NAMALWA (cell line): ENCODE measurements around the gene SH3GL3.

Experiments used
- DNase-seq: peaks from one replicate; pipeline ENCODE4 v3.0.0-alpha.2; 2015; ENCODE audit warnings: low spot score

Gene SH3GL3

DNA sequence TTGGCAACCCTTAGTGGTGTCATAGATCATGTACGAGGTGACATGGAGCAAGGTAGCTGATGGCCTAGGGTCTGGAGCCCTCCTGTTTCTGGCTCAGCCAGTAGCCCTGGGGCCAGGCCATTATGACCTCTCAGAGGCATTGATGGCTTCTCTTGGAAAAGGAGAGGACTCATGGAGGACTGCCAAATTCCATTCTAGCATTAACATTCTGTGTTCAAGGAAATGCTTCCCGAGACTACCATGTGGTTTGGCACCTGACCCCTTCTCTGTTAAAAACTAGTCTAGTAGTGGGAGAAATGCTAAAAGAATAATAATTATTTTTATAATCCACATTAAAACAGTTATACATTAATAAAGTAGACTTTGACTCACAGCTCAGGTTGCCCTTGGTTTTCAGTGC, 166.6 kb downstream of the SH3GL3 start:
- DNase-seq = no peak

DNA sequence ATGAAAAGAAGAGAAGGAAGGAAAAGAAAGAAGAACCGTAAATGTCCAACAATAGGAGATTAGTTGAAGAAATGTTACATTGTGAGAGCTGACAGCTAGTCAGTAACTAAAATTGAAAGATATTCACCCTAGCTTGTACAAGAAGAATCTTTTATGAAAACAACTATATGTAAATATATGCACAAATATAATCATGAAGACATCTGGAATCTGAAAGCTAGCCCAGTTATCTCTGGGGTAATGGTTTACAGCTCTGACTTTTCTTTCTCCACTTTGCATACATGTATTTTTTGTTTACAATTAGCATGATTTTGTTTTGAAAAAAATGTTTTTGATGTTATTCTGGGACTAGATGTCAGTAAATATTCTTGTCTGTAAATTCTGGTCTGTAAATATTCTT, 169.7 kb downstream of the SH3GL3 start:
- no peak for DNase-seq

DNA sequence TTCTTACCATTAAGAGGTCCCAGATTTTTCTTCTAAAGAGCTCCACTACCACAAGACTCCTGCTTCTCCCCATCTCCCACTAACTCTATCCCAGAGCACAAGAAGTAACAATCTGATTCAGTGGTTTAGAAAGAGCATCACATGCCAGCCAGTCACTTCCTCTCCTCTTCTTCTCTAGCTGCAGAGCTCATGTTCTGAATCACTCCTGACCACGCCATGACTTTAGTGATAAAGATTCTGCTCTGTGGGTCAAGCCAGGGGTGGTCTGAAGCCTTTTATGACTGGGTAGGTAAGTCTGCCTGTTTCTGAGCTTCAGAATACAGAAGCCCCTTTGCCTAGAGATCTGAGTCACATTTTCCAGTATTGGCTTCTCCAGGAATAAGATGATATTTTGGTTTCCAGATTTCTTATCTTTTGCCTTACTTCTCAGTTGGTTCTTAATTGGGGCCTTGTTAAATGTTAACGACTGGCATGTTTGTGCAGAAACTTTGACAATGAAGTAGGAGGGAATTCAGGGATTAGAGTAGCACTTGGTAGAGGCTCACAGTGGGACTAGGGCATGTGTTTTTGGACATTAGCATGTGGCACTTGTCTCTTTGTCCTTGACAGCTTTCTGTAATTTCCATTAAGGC, 179.1 kb downstream of the SH3GL3 start:
- DNase-seq = no peak

DNA sequence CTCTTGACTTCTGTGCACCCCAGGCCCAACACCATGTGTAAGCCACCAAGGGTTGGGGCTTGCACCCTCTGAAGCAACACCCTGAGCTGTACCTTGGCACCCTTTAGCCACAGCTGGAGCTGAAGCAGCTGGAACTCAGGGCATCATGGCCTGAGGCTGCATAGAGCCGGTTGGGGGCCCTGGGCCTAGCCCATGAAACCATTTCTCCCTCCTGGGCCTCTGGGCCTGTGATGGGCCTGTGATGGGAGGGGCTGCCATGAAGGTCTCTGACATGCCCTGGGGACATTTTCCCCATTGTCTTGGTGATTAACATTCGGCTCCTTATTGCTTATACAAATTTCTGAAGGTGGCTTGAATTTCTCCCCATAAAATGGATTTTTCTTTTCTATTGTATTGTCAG, 184.4 kb downstream of the SH3GL3 start:
- DNase-seq = no peak

GRCh38 chr15:83643201-83643600, 196.1 kb downstream of the SH3GL3 start:
- DNase-seq = no peak

GRCh38 chr15:83644439-83644838, 197.3 kb downstream of the SH3GL3 start:
- DNase-seq = no peak

DNA sequence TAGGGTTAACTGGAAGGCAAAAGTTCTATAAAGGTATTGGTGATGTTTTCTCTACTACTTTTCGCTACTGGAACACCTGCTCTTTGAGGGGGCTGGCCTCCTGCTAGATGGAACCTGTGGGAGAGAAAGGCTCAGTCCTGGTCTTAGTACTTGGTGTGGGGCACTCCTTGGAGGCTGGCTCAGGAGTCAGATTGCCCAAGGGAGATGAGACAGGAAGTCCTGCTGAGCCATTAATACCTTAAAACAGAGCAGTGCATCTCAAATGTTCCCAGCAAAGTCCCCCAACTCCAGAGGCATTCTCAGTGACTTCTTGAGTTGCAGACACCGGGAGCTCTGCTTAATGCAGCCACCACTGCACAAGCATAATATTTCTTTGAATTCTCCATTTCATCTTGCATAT, 203.7 kb downstream of the SH3GL3 start:
- DNase-seq = no peak

DNA sequence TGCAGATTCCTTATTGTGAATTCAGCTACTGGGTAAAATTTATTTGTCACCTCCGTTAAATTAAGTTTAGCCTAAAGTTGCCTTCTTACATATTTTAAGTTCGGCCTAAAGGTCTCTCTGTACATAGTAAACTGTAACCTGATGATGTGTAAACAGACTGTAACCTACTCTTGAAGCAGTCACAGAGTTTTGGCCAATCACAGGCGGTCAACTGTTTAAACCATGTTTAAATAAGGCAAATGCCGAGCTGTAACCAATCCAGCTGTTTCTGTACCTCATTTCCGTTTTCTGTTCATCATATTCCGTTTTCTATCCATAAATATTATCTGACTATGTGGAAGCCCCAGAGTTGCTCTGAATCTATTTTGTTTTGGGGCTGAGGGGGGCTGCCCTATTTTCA, 204.4 kb downstream of the SH3GL3 start:
- DNase-seq = no peak

GRCh38 chr15:83652626-83653204, 205.6 kb downstream of the SH3GL3 start:
- no peak for DNase-seq

DNA sequence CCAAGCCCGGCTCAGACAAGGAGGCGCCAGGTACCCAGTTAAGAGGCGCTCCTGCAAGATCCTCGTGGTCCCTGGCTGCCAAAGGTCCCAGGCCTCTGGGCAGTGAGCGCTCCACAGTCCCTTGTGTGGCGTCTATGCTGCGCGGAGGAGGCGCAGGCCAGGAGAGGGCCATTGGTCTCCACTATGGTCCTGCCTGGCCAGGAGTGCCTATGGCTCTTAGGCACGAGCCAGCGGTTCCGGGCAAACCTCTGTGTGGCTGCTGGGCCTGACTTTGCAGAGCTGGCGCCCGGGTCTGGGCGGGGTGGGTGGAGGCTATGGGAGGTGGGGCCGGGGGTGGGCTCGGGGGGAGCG, 206.1 kb downstream of the SH3GL3 start:
- no peak for DNase-seq

GRCh38 chr15:83653639-83654378, 206.7 kb downstream of the SH3GL3 start, which contains the start of gene ADAMTSL3:
ADAMTSL3 (plus strand) TSS chr15:83654123; CDS start chr15:83655762, 1,639 bp downstream.
- DNase-seq = no peak

DNA sequence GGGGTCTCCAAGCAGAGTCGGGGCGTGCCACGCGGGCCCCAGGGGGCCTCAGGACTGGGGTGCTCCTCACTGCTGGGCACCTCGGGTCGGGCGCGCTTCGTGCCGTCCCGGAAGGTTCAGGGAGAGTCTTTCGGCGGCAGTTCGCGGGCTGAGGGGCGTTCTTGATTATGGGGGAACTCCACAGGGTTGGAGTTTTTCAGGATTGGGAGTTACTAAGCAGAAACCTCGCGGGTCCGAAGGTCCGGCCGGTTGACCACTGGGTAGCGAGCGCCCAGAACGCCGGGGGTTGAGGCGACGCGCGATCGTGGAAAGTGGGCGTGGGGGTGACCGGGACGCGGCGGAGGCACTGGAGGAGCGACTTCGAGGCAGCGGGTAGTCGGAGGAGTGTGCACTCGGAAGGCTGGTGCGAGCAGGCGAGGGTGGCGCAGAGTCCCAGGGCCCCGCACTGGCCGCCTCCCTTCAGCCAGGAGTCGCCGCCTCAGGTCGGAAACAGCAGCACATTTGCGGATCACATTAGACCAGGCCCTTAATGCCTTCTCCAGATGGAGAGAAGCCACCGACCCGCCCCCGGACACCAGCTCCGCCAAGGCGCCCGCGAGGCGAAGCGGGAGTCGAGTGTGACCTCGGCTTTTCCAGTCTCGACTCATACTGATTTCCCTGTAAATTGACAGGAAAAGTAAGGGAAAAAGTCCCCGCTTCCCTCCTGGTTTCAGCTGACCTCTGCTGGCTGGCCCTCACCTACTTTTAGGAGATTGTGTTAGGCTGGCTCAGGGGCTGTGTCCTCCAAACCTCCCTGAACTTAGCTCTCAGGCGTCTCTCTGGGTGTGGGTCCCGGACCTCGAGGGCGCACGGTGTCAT, 207.5 kb downstream of the SH3GL3 start:
- DNase-seq = no peak

GRCh38 chr15:83655237-83655616, 208.1 kb downstream of the SH3GL3 start:
- no peak for DNase-seq

GRCh38 chr15:83656192-83656591, 209.1 kb downstream of the SH3GL3 start:
- DNase-seq = no peak

DNA sequence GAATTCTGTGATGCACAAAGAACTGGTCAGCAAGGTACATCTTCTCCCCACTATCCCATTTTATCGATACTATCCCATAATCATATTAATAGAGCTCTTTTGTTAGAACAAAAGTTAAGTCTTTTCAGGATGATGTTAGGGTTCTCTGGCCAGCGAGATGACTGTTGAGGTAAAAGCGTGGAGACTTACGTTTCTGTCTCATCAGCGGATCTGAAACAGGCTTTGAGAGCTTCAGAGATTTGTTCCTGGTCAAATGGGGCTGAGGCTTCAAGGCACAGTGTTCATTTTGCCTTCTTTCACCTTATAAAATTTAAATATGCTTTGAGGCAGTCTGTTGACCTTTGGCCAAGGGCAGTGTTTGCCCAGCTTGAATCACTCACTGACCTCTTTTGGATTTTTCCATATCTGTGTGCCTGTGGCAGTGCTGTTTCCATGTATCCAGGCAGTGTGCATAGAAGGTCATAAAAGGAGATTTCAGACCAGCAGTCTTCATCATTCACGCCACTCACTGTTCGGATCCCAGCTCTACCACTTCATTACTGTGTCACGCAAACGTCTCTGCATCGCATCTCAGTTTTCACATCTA, 209.9 kb downstream of the SH3GL3 start:
- DNase-seq = no peak

- peak; percentile 27 for DNase-seq
These were observed 210.4 kb downstream of the SH3GL3 start for GRCh38 chr15:83657549-83657948.

GRCh38 chr15:83658430-83659416, 211.6 kb downstream of the SH3GL3 start:
- no peak for DNase-seq

DNA sequence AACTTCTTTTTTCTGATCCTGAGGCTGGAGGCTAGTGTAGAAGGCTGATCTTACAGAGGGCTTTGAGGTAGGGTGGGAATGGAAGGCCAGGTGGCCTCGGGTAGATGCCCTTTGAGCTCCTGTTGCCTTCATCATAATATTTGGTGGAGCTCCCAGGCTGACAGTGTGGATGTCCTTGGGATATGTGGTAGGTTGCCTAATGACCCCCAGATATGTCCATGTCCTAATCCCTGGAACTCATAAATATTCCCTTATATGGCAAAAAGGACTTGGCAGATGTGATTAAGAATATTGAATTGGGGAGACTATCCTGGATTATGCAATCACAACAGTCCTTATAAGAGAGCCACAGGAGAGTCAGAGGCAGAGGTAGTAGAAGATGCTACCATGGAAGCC, 212.3 kb downstream of the SH3GL3 start:
- no peak for DNase-seq

GRCh38 chr15:83665480-83665879, 218.3 kb downstream of the SH3GL3 start:
- no peak for DNase-seq
